Gastroesophageal sphincter (tissue), 3 donors: ENCODE results near the gene CASP10.

ENCODE experiments used
- EP300 ChIP-seq: sonication (generic); formaldehyde crosslinking; IDR thresholded peaks from one replicate; pipeline ENCODE4 v1.6.1; 2017; ENCODE audit warnings: antibody characterized with exemption, mild to moderate bottlenecking
- POLR2A ChIP-seq, 2 donors: fragments of 450-650 bp; IDR thresholded peaks; one replicate each; pipeline ENCODE4 v1.6.1; 2017; ENCODE audit warnings: antibody characterized with exemption in 2 of 2, mild to moderate bottlenecking in 2 of 2, moderate library complexity in 1 of 2
- POLR2AphosphoS5 ChIP-seq: sonication (generic); formaldehyde crosslinking; IDR thresholded peaks from one replicate; pipeline ENCODE4 v1.6.1; 2017; ENCODE audit warnings: antibody characterized with exemption
- TF ChIP-seq, protein P1 (sequence below), 4 experiments: fragments of 200-600 bp in 2 of 4; fragments of 450-650 bp in 2 of 4; sonication (generic) in 1 of 4; IDR thresholded peaks; one replicate each; pipeline ENCODE4 v1.5.1; 2017 to 2019; ENCODE audit warnings: antibody characterized with exemption in 4 of 4, mild to moderate bottlenecking in 2 of 4, moderate library complexity in 2 of 4

DNA sequence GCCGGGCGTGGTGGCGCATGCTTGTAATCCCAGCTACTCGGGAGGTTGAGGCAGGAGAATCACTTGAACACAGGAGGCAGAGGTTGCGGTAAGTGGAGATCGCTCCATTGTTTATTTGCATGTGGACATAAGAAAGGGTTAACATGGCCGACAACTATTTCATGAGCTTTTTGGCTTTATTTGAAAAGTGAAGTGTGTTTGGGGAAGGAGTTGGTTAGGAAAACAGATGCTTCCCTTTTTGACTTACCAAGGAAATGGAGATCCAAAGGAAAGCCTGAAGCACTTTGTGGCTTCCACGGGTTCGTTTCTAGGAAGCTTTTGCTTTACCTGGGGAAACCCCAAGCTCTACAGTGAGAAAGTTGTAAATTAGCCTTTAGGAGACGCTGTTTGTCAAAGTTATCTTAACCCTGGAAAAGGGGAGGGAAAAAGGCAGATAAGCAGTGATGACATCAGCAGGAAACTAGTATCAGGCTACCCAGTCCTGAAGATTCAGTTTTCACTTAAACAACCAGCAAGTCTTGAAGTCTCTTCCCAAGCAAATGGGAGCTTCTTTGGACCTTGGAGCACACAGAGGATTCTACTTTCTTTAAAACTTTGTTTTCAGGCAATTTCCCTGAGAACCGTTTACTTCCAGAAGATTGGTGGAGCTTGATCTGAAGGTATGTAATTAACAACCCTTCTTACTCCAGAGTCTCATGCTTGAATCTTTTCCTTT is at the start of gene CASP10:
- TF ChIP-seq, protein P1, sequence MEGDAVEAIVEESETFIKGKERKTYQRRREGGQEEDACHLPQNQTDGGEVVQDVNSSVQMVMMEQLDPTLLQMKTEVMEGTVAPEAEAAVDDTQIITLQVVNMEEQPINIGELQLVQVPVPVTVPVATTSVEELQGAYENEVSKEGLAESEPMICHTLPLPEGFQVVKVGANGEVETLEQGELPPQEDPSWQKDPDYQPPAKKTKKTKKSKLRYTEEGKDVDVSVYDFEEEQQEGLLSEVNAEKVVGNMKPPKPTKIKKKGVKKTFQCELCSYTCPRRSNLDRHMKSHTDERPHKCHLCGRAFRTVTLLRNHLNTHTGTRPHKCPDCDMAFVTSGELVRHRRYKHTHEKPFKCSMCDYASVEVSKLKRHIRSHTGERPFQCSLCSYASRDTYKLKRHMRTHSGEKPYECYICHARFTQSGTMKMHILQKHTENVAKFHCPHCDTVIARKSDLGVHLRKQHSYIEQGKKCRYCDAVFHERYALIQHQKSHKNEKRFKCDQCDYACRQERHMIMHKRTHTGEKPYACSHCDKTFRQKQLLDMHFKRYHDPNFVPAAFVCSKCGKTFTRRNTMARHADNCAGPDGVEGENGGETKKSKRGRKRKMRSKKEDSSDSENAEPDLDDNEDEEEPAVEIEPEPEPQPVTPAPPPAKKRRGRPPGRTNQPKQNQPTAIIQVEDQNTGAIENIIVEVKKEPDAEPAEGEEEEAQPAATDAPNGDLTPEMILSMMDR (IDR thresholded peaks at IDR 0.05) = peak in 3 of 4 experiments; percentile 16 to 21 (median 18)
- no peak for TF ChIP-seq POLR2AphosphoS5
- no peak for TF ChIP-seq POLR2A (IDR thresholded peaks at IDR 0.05)
- TF ChIP-seq EP300 = no peak
